HS-5 (cell line): ENCODE results near the gene PRDX3.

Source experiments
- DNase-seq: peaks from one replicate; pipeline ENCODE4 v3.0.0-alpha.2; 2012; ENCODE audit warnings: low read depth

Gene PRDX3

DNA sequence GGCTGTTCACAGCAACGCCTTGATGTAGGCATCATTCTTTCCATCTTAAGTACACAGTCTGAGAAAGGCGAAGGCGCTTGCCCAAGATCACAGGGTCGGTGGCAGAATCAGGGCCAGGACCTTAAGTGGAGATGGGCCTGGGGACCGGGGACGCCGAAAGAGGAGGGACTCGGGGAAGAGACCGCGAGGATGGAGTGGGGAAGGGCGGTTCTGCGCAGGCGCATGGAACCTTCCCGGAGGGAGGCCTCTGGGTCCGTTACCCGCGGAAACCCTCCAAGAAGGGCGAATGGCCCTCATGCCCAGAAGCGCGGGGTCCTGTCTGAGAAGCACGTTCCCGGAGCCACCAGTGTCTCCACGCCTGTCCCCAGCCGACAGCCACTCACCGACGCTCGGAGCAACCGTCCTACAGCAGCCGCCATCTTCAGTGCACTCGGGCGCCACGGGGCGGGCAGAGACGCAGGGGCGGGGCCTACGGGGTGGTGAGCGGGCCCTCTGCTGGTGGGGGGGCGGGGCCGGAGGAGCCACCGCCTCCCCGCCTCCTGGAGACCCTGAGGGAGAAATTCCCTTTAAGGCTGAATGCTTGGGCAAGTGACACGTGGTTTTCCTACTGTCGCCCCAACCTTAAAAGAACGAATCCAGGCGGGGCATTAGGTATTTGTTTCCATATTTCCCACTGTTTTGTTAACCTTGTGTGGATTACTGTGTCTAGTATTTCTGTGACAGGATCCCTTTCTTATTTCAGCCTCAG lies at the start of gene PRDX3:
Gene PRDX3, minus strand, starts transcription at position 441 of the 748 bp plus-strand sequence. Its CDS starts 22 bp downstream, at position 419.
- DNase-seq = peak; percentile 60

DNA sequence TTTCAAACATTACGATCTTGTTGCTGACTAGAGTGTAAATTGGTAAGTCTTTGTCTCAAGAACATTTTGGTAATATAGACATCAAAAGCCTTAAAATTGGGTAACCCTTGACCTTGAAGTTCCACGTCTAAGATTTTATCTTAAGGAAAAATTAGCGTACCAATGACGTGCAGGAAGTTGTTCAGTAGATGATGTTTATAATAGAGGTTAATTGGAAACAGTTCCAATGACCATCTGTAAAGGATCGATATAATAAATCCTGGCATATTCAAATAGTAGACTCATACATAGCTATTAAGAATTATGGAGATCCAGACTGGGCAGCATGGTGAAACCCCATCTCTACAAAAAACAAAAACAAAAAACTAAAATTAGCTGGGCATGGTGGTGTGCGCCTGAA lies 49.2 kb upstream of the PRDX3 start:
- no peak for DNase-seq

DNA sequence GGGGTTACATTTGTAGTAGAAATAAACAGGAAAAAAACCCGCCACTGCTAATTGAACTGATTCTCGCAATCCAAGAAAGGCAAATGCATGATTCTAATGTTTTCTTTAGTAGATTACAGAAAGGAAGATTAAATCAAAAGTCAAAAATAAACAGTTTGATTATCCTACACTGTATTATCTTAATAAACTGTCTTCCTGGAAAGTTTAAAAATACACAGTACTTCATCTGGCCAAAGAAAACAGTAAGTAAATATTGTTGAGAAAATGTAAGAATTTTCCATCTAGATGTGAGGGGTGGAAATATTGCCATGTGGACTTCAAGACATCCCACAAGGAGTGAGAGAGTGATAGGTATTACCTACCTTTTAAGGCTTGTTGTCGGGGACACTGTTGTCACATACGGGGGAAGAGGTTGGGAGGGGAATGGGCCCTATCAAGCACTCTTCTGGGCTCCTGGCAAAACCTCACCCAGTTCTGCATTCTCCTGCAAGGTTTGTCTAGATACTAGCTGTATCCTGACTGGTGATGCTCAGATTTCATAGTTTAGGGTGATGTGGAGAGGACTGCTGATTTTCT lies 46.6 kb upstream of the PRDX3 start:
- DNase-seq = no peak

DNA sequence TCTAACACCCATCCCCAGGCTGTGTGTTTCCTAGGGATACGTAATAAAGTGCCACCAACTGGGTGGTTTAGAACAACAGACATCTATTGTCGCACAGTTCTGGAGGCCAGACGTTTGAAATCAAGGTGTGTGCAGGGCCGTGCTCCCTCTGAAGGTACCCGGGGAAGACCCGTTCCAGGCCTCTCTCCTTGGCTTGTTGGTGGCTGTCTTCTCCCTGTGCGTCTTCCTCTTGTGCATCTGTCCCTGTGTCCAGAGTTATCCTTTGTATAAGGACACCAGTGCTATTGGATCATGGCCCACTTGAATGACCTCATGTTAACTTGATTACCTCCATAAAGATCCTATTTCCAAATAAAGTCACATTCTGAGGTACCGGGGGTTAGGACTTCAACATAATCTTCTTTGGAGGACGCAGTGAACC lies 44.4 kb upstream of the PRDX3 start:
- no peak for DNase-seq

DNA sequence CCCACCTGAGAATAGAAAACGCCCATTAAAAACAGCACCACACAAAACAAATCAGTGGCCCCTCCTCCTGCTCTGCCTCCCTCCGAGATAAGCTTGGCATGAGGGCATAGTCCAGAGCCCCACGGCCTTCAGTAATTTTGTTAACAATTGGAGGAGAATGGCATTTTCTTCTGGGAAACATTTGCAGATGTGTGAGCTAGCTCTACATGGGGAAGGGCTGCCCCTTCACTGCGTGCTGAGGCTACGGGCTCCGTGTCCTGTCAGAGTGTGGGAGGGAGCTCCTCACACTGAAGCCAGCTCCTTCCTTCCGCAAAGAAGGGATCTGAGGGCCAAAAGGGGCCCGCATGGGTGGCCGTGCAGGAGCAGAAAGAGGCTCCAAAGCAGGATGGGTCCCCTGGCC lies 43.9 kb upstream of the PRDX3 start:
- no peak for DNase-seq

DNA sequence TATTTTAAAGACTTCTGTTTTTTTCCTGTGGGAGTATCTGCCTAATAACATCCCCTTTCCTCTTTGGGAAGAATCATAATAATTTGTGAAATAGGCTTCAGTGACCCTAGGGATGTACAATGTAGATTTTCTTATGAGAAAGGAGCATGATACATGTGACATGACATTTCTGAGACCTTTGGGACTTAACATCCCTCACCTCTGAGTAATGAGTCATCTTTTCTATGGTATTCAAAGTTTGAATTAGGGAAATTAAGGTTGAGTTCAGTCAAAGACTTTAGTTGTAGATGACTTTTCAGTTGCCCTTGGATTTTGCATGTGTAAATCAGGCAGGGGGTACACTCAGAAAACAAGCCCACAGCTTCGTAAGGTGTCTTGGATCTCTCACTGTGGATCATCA lies 43.1 kb upstream of the PRDX3 start:
- no peak for DNase-seq

DNA sequence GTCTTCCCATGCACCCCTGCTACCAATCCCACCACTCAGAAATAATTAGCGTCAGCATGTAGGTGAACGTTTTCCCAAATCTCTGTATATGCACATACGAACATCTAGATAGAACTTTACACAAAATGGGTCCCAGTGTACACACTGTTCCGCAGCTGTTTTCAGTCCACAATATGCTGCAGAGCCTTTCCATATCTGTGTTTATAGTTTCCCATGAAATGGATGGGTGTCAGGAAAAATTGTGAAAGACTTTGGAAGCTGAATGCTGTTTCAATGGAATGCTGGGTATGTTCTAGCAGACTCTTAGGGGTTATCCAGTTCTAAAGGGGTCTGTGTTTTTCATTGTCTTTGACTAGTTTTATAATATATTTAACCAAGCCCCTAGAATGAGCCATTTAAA lies 42.6 kb upstream of the PRDX3 start:
- DNase-seq = no peak

DNA sequence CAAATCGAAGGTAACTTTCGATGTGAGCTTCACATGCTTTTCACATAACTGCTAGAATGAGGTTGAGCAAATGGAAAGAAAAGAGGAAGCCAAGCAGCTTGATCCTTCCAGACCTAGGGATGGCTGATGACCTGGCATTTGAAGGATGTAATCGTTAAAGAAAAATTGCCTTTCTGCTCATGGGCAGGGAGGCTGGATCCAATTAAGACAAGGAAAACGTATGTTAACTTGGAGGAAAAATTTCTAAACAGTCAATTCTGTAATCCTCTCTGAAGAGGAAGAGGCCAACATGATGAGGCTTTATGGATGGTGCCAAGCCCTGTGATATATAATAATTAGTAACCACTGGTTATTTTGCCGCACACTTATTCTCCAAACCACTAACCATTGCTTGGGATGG lies 41.3 kb upstream of the PRDX3 start:
- no peak for DNase-seq

DNA sequence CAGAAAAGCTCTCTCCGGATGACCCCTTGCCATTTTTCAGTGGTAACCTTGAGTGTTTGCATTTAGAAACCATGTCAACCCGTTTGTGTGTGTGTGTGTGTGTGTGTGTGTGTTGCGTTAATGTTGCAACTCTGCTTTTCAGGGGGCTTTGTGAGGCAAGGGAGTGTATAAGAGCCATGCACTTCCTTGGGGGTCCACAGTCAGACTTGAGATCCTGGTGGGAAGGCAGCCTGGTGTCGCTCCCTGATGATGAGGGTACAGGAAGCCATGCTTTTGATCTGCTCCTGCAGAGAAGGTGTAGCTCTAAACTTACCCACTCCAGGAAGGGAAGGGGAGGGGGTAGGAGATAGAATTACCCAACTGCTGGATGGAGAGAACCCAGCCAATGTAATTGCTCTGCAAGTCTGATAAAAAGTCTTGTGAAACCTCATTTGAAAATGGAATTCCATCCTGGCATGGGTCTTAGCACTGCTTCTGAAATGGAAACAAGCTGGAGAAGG lies 39.4 kb upstream of the PRDX3 start:
- DNase-seq = no peak

DNA sequence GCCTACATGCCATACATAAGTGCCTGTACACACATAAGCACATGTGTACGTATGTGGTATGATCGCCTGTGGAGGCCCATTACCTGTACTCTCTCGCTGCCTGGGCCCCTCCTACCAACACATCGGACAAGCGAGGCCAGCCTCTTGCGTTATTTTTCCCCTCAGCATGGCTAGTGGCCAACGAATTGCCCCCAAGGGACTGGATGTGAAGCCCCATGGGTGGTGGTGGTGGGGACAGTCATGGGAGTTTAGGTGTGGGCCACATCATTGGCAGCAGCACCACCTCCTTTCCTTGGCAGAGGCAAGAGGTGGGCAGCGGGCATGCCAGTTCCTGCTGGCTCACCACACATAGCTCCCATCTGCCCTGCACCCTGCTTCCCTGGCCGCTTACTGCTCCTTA lies 38.8 kb upstream of the PRDX3 start:
- no peak for DNase-seq

DNA sequence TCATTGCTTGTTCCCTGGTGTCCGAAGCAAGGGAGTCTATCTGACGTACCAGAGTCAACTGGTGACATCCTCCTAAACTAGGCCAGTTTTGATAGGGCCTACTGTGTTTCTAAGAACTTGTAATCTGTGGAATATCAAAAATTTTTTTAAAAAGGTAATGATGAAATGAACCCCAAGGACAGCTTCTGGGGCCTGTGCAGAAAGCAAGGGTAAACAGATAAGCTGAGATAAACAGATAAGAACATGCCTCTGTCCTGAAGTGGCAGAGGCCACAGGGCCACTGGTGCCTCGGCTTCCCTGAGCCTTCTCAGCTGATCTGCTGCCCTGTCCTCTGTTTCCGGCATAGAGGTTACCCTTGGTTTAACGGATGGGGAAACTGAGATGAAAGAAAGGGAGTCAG lies 37.5 kb upstream of the PRDX3 start:
- no peak for DNase-seq

DNA sequence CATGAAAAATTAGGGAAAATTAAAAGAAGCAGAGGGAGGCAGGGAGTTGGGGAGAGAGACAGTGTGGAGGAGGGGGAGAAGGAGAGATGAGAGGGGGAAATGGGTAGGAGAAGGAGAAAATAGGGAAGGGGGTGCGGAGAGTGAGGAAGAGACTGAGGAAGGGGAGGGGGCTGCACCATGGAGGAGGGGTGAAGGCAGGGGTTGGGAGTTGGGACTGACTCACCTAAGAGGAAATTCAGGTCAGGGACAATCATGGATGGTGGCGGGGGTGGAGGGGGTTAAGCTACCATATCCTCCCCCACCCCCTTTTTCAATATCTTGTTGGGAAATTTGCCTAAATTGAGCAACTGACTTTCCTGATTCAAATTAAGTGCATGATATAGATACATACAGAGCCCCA lies 36.8 kb upstream of the PRDX3 start:
- no peak for DNase-seq

DNA sequence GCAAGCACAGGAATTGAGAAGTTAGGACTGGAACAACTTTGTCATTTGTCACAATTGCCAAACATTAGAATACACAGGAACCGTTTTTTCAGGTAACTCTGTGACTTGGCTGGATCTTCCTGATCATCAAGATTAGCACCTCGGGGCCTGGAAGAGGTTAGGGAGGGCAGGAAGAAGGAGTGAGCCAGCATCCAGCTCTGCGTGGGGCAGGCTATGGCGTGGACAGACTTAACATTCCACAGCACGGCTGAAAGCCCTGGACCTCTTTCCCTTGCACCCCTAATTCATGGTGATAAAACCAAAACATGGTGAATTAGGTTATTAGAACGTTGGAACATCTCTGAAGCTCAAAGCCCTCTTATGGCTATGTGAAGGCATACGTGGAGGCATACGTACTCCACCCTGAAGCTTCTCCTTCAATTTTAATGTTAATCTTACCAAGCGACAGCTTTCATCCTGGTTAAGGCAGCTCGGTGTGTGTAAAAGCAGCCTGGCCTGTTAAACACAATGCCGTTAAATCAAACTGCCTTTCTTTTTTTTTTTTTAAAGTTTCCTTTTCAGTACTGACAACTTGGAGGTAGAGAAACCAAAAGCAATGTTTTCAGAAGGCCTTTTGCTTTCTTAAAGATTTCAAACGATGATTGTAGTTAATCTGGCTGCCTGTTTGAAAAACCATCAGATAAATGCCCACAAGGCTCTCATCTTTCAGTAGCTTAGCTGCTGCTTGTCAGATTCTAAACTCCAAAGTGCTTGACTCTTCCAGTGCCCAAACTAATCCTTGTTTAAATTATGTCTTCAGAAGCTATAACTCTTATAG lies 33.2 kb upstream of the PRDX3 start:
- no peak for DNase-seq

DNA sequence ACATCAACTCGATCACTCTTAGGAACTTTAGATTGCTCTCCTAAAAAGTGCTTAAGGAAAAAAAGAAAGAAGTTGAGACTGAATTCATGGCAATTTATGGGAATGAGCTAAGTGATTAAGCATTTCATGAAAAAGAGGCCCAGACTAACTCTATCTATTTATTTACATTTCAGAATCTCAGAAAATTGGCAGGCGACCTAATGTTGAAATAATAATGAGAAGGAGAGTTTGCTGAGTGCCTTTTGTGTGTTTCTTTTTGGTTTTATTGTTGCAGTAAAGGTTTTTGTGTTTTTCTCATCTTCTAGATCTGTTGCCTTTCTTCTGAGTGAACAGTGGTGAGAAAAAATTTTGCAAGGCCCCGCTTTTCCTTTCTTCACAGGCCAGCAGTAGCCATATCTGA lies 32.6 kb upstream of the PRDX3 start:
- DNase-seq = no peak

DNA sequence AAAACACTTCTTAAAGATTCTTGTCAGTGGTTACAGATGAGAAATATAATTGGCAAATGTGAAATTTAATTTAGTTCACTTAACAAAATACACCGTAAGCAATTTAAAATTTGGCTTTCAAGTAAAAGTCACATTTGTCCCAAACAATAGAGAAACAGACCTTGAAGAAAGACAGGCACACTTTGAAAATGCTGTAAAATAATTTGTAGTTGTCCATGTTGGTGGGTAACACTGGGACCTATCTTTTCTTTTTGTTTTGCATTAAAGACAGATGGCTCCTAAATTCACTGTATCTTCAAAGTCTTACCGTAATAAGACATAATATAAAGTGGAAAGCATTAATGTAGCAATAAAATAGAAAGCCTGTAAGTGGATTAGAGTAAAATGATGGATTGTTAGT lies 32.0 kb upstream of the PRDX3 start:
- no peak for DNase-seq

DNA sequence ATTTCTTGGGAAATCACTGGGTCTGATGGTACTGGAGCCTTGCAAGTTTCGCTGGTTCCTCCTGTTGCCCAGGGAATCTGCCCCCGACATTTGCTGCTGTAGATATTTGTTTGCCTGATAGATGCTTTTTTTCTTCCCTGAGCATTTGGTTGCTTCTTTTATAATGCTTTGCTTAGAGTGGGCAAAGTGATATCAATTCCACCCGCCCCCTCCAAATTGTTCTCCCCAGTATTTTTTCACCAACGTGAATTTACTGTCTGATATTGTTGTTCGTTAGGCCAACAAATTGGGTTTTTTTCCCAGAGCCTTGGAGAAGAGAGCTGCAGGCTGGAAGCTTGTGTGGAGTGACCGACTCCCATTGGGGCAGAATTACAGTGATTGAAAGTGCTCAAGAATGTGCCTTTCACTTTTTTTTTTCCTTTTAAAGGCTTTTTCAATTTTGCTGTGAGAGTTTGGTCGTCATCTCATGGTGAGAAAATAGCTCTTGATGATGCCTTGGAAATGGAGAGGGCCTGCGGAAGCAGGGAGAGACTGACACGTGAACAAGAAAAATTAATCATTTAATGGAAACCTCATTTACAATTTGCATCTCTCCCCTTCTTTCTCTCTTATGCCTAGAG lies 31.2 kb upstream of the PRDX3 start:
- no peak for DNase-seq

DNA sequence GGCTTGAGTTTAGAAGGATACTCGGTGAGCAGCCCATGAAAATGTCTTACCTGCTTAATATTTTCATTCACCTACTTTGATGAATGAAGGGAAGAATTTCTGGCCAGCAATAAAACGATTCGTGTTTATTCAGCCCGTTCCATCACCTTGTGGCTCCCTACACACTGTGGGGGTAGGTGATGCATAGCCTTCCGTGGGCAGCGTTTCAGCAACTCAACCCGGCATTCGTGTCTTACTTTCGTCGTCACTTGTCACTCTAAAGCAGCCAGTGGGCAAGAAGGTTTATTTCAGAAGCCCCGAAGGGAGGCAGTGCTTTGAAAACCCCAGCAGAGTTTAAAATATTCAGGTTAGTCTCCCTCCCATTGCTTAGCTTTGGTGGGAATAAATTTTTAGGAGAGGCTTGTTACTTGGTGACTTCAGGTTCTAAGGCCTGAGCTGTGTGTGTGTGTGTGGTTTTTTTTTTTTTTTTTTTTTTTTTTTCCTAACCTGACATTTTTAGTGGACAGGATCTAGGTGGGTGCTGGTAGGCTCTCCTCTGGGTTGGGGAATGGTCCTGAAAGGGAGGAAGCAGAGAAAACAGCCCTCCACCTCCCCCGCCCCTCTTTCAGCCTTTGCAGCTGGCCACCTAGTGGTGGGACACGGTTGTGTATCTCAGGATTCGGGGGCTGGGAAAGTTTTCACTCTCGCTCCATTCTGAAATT lies 30.6 kb upstream of the PRDX3 start:
- DNase-seq = peak; percentile 25

DNA sequence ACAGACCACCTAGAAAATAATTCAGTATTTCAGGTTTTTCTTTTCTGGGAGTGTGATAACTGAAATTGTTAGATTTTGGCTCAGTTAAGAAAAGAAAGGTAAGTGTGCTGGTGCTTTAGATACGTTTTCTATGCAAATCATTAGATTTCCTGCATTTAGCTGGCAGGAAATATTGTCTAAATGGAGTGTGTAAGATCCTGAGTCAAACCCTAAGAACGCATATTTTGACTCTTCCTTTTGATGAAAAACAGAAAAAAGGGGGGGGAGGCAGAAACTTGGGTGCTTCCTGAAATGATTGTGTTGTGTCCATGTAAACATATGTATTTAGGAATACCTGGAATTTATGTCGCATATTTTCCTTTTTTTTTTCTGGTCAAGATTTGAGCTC lies 29.9 kb upstream of the PRDX3 start:
- DNase-seq = peak; percentile 53

DNA sequence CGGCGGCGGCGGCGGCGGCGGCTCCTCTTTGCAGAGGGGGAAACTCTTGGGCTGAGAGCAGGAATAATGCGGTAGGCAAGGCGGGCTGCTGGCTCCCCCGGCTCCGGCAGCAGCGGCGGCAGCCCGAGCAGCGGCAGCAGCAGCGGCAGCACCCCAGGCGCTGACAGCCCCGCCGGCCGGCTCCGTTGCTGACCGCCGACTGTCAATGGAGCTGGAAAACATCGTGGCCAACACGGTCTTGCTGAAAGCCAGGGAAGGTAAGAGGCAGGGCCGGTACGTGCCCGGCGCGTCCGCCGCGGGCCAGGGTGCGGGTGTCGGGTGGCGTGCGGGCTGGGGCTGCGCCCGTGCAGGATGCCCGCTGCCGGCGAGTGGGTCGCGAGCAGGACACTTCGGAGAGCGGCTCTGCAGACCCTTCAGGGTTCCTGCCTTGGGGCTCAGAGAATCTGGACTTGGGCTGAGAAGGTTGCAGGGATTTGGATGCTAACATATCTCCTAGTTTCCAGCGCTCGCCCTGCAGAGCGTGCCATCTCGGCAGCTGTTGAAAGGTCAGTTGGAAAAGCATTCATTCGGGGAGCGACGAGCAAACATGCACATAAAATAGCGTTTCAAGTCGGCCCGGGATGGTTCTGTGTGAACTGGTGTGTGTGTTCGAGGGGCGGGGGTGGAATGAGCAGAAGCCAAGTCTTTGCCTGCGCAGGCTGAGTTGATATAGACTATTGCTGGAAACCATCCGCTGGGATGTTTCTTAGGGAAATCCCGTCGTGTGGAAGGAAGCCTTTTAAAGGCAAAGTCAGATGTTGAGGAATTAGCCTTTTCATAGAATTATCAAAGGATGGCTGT lies 29.3 kb upstream of the PRDX3 start:
- DNase-seq = no peak

DNA sequence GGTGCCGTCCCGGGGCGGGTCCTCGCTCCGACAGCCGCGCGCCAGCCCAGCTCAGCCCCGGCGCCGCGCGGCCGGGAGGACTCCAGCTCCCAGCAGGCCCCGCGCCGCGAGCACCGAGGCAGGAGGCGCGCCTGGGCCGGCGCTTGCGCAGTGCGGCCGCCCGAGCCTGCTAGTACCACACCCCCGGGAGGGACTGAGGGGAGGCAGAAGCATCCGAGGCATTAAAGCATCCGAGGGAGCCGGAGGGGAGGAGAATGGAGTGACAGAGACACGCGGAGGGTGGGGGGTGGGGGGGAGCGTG lies 28.7 kb upstream of the PRDX3 start, which contains the start of gene GRK5:
Gene GRK5, plus strand, starts transcription at position 206 of the 301 bp plus-strand sequence. CDS start 347 bp downstream, outside the sequence.
- DNase-seq = peak; percentile 80
